PFSK-1 (cell line): Measurements from ENCODE around the gene EYA3.

Source experiments
- POLR2AphosphoS5 ChIP-seq: IDR thresholded peaks from 2 replicates; pipeline ENCODE4 v1.6.1; 2012; ENCODE audit warnings: low read depth, mild to moderate bottlenecking, control low read depth, low read length, moderate library complexity
- SIN3A ChIP-seq: IDR thresholded peaks from 2 replicates; pipeline ENCODE4 v1.6.1; 2012; ENCODE audit warnings: mild to moderate bottlenecking, low read length, moderate library complexity, borderline replicate concordance; ENCODE audit not compliant: insufficient read depth
- TAF1 ChIP-seq: IDR thresholded peaks from 2 replicates; pipeline ENCODE4 v1.6.1; 2012; ENCODE audit warnings: low read length, control low read depth, borderline replicate concordance; ENCODE audit not compliant: insufficient read depth

- no peak for TF ChIP-seq TAF1
- TF ChIP-seq POLR2AphosphoS5 = no peak
- TF ChIP-seq SIN3A = no peak
Observed at GRCh38 chr1:27945020-27945419, 143.4 kb downstream of the EYA3 start.
